Activated effector memory CD4-positive, alpha-beta T cell treated with anti-CD3 and anti-CD28 coated beads, Interleukin-2, amount 50 U/mL, for 16 hours (primary cell): ENCODE data around the gene RUNX2.

ENCODE experiments used
- DNase-seq: peaks from one replicate; pipeline ENCODE4 v3.0.0-alpha.2; 2020

RUNX2 gene

GRCh38 chr6:45595010-45595851, 267.1 kb downstream of the RUNX2 start:
- no peak for DNase-seq

- DNase-seq = no peak
Measured at GRCh38 chr6:45597424-45597823, 269.3 kb downstream of the RUNX2 start.

DNA sequence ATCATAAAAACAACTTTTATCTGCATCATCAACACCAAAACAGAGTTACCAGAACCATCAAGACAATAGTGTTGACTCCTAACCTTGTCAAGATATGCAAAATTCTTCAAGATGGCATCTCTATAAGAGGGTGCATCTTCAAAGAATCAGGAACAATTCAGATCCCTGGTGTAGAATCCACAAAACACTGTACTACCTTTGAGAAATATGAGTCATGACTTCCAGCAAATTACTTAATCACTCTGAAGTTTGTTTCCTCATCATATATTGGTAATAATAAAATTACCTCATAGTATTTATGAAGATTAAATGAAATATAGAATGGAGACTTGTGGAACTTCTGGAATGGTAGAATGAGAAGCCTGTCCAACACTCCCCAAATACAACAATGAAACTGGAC, 270.9 kb downstream of the RUNX2 start:
- no peak for DNase-seq

DNA sequence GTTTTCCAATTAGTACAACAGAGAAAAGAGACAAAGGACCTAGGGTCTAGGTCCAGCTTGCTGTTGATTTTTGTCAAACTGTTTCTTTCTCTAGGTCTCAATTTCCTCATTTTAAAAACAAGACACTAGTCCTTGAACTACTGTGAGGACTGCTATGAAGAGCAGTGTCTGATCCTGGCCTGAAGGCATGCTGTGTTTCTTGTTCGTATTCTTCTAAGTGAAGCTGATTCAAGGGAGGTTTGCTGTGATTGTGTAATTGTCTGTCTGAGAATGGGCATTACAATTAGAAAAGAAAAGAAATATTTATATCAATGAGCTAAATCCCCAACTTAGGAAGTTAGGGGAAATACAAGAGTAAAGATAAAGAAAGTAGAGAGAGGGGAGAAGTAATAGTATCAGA, 277.8 kb downstream of the RUNX2 start:
- DNase-seq = no peak

DNA sequence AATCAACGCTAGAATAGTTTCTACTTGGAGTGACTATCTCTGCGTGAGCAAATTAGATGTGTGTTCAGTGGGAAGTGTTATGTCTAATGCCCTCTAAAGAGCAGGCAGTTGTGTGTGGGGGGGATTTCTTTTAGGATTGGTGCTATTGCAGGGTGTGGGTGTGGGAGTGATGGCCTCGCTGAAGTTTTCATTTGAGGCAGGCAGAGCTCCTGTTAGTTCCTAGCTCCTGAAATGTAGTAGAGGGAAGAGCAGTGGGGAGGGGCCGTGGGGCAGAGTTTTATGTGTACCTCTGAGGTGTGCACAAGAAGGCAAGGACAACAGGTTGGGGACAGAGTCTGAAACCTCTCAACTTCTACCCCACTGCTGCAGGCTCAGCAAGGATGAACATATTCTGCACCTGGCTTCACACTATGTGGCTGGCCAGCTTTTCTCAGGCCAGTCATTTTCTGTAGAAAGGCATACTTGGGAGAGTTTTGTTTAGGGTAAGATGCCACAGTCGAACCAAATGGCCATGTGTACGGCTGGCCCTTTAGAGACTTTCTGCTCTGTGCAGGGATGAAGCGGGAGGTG, 278.8 kb downstream of the RUNX2 start:
- no peak for DNase-seq

- DNase-seq = no peak
Measured at GRCh38 chr6:45607798-45608197, 279.7 kb downstream of the RUNX2 start.

- no peak for DNase-seq
Measured at GRCh38 chr6:45608252-45608913, 280.3 kb downstream of the RUNX2 start.

GRCh38 chr6:45609141-45609638, 281.1 kb downstream of the RUNX2 start:
- no peak for DNase-seq

DNA sequence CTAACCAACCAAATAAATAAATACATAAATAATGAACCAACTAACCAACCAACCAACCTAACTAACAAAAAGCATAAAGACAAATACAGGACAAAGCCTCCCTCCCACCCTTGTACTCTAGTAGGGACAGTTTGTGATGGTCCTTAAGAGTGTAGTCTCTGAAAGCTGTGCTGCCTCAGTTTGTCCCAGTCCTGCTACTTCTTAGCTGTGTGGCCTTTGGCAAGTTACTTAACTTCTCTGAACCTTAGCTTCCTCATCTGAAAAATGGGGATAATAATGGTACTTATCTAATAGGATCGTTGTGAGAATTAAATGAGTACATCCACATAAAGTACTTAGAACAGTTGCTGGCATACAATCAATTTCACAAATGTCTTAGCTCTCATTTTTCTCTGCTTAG, 282.2 kb downstream of the RUNX2 start:
- DNase-seq = no peak

DNA sequence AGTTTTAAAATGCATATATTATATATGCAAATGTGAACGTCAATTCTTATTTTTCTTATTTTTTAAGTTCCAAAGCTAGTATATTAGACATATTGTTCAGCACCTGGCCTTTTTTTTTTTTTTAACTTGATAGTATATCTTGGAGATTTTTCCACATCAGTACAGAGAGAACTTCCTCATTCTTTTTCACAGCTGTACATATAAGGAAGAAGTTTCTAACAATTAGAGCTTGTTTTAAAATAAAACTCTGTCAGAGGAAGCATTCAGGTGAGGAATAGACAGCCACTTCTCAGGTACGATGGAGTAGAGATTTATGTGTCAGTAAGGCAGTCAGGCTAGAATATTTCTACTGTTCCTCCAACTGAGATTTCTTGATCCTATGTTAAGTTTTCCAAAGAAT, 282.7 kb downstream of the RUNX2 start:
- no peak for DNase-seq

DNA sequence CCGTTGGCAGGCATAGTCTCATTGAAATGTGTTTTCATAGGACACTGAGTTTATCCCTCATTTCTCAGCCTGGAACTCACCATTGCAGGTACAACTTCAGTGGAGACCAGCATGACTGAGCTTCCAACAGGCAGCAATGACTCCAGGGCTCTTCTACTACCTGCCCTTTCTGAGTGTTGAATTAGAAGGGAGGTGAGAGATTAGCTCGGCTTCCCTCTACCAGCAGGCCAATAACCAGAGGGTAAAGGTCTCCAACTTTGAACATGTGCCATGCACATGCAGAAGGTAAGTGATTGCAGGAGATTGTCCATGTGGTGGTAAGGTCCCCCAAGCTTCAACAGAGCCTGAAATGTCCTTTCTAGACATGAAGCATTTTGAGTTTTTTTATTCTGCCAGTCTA, 283.4 kb downstream of the RUNX2 start:
- no peak for DNase-seq

- DNase-seq = no peak
Measured at GRCh38 chr6:45613656-45614055, 285.5 kb downstream of the RUNX2 start.

DNA sequence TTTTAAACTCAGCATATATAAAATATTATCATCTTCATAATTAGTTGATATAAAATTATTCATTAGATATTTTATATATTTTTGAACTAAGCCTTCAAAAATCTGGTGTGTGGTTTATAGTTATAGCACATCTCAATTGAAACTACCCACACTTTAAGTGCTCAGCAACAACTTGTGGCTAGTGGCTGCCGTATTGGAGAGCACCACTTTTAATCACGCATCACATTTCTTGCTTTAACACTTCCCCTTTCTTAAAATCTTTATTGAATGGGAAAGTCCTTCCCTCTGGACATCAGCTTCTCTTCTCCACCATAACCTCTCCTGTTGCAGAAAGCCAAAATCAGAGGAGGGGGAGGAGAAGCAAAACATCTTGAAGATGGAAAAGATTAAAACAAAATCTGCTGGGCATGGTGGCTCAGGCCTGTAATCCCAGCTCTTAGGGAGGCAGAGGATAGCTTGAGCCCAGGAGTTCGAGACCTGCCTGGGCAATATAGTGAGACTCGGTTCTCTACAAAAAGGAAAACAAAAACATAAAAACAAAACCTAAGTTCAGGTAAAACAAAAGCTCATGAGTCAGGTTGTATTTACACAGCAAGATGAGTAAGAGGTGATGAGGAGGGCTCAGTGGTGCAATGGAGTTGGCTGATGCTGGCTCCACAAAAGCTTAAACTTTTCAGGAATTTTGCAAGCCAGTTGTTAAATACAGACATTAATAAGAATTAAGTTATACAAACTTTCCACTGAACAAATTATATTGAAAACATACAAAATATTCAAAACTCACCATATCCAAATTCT, 286.6 kb downstream of the RUNX2 start:
- DNase-seq = no peak

DNA sequence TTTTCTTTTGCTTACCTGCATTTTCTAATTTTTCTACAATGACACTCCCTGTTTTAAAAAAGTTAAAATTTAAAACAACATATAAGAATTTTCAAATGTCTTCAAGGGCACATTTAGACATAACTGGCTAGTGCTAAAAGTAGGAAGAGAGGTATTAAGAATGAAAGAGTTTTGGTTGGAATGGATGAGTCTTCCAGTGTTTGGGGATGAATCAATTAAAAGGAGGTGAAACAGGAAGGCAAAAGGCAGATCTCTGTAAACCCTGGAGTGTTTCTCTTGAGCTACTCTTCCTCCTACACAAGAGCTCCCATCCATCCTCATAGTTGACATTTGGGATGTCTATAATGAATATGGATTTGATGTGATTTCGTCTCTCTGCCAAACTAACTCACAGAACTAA, 288.1 kb downstream of the RUNX2 start:
- DNase-seq = no peak

GRCh38 chr6:45617441-45617840, 289.3 kb downstream of the RUNX2 start:
- DNase-seq = no peak

- DNase-seq = no peak
Measured at GRCh38 chr6:45618259-45618658, 290.1 kb downstream of the RUNX2 start.

GRCh38 chr6:45619211-45619760, 291.2 kb downstream of the RUNX2 start:
- DNase-seq = no peak

- DNase-seq = no peak
Measured at GRCh38 chr6:45619994-45620471, 291.9 kb downstream of the RUNX2 start.

GRCh38 chr6:45624228-45624627, 296.1 kb downstream of the RUNX2 start:
- no peak for DNase-seq

DNA sequence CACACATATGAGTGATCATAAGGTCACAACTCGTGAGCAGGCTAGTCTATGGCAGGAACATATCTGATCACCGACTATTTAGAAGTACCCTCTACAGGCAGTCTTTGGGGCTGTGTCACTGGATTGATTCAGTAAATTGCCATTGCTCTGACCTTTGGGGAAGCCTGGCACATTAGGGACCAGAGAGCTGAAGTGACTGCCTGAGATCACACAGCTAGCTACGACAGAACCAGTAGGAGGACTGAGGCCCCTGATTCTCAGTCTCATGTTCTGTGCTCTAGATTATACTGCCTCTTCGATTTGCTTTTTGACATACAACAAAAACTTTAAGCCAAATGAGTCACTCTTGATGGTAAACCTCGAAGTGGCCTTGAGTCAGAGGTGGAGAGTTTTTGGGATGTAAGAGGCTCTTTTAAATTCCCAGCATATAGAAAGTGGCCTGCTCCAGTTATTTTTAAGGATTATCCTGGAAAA, 297.1 kb downstream of the RUNX2 start:
- no peak for DNase-seq

DNA sequence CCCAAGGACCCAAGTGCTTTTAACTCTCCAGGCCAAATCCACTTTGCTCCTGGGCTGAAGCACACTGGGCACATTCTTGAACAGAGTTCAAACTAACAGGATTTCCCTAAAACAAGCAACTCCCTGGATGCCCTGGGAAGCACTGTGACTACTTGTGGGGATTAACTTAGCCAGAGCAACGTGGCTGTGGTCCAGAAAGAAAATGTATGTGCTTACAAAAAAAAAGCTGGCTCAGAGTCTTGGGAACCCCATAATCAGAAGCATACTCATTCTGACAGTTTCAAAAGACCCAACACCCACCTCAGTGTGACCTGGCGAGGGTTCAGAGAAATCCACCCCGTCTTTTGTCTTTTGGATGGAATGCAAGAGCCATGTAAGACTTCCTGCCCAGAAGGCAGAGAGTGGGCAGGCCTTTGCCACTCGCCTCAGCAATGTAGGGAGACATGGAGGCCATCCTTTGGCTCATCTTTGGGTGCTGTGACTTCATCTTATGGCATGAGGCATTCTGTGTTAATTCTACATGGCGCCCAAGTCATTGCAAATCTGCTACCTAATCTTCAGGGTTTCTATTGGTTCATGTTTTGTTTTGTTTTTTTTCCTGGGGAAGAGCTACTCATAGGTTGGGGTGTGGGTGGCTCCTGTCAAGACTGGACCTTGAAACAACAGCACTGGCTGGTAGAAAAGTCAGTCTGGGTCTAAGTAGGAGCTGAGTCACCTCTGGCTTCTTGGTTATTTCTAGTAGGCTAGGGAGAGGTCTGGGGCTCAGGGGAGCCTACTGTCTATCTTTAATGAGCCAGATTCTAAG, 298.2 kb downstream of the RUNX2 start:
- DNase-seq = no peak

- DNase-seq = no peak
Measured at GRCh38 chr6:45630314-45630713, 302.2 kb downstream of the RUNX2 start.
